ENCODE data around the gene LGI2. TPM values are rescaled to one million over a fixed set of nuclear protein-coding genes. Genes with fewer than 3 reads are reported as not detected.

LGI2 gene, protein sequence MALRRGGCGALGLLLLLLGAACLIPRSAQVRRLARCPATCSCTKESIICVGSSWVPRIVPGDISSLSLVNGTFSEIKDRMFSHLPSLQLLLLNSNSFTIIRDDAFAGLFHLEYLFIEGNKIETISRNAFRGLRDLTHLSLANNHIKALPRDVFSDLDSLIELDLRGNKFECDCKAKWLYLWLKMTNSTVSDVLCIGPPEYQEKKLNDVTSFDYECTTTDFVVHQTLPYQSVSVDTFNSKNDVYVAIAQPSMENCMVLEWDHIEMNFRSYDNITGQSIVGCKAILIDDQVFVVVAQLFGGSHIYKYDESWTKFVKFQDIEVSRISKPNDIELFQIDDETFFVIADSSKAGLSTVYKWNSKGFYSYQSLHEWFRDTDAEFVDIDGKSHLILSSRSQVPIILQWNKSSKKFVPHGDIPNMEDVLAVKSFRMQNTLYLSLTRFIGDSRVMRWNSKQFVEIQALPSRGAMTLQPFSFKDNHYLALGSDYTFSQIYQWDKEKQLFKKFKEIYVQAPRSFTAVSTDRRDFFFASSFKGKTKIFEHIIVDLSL
- total RNA-seq = 4.4 TPM

DNA sequence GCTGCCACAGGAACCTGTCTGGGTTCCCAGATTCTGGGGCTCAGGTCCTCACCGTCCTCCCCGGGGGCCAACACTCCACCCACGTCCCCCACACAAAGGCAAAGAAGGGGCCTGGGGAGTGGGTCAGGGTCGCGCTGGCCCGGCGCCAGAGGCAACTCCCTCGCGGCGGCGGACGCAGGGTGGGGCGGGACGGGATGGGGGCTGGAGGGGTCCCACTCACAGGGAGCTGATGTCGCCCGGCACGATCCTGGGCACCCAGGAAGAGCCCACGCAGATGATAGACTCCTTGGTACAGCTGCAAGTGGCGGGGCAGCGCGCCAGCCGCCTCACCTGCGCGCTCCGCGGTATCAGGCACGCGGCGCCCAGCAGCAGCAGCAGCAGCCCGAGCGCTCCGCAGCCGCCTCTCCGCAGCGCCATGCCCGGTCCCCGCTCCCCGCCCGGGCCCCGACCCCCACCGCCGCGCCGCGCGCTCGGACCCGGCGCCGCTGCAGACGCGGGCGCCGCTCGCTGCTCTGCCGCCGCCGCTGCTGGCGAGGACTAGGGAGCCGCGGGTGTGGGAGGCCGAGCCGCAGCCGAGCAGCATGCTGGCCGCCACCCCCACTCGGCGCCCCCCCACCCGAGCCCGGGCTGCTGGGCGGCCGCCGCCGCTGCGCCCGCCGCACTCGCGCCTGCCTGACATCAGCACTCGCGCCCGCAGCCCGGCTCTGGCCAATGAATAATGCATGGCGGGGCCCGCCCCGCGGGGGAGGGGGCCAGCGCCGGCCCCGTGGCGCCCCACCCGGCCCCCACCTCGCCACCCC, at the start of gene LGI2:
Gene LGI2, minus strand, starts transcription at position 670 of the 800 bp plus-strand sequence. Its CDS starts 253 bp downstream, at position 417.

Other genes starting within 250 kb of the LGI2 start
- 19.7 TPM for gene SOD3, start 235.4 kb downstream of the LGI2 start, total RNA-seq
- 28.0 TPM for gene CCDC149, start 117.9 kb downstream of the LGI2 start, total RNA-seq
- 16.7 TPM for gene SEPSECS, start 129.5 kb upstream of the LGI2 start, total RNA-seq
- gene PI4K2B, start 203.1 kb upstream of the LGI2 start, total RNA-seq = 14.7 TPM

All from camera-type eye (tissue), 1 donor.